SH-SY5Y (cell line): ENCODE data around the gene ITGA3.

ENCODE experiments used
- GATA2 ChIP-seq: IDR thresholded peaks from 2 replicates; pipeline ENCODE4 v1.6.1; 2011; ENCODE audit warnings: mild to moderate bottlenecking, low read depth, low read length
- GATA3 ChIP-seq: IDR thresholded peaks from 2 replicates; pipeline ENCODE4 v1.6.1; 2011; ENCODE audit warnings: low read depth, mild to moderate bottlenecking, low read length, moderate library complexity

Gene ITGA3

DNA sequence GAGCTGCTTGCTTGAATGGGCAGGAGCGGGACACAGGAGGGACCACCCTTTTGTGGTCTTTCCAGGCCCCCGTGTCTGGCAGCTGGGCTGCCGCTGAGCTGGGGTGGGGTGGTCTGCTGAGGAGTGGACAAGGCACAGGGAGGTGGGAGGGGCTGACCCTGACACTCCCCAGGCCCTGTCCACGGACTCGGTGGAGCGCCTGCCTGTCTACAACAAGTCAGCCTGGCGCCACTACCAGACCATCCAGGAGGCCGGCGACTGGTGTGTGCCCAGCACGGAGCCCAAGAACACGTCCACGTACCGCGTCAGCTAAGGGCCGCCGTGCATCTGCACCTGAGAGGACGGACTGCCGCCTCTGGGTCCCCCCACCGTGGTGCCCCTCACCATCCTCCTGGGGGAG lies 53.9 kb downstream of the ITGA3 start:
- TF ChIP-seq GATA2, result no peak
- TF ChIP-seq GATA3, result no peak

DNA sequence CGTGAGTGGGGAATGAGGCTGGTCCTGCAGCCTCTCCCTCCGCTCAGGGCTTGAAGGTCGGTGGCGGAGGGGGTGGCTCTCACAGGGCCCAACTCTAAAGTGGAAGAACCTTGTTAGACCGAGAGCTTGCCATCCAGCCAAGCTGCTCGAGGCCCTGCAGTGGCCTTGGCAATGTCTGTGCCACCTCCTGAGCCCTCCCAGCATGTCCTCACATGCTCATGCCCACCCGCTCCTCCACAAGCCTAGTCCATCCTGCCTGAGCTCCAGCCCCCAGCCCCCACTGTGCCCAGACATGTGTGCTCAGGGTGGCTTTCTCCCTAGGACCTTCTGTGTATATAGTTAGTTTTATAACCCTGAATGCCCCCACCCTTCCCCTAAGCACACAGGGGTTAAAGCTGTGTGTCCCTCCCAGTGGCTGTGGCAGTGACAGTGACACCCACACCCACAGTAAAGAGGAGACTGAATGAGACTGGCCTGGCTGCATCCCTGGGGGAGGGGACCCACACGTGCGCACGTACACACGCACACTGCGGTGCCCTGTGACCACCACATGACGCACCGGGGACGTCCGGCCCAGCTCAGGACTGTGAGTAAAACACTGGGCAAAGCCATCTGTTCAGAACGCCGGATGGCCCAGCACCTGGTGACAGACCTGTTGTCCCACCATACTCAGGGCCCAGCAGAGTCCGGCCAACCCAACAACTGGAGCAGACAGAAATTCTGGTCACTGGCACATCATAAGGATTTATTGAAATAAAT lies 54.9 kb downstream of the ITGA3 start:
- no peak for TF ChIP-seq GATA2
- no peak for TF ChIP-seq GATA3

DNA sequence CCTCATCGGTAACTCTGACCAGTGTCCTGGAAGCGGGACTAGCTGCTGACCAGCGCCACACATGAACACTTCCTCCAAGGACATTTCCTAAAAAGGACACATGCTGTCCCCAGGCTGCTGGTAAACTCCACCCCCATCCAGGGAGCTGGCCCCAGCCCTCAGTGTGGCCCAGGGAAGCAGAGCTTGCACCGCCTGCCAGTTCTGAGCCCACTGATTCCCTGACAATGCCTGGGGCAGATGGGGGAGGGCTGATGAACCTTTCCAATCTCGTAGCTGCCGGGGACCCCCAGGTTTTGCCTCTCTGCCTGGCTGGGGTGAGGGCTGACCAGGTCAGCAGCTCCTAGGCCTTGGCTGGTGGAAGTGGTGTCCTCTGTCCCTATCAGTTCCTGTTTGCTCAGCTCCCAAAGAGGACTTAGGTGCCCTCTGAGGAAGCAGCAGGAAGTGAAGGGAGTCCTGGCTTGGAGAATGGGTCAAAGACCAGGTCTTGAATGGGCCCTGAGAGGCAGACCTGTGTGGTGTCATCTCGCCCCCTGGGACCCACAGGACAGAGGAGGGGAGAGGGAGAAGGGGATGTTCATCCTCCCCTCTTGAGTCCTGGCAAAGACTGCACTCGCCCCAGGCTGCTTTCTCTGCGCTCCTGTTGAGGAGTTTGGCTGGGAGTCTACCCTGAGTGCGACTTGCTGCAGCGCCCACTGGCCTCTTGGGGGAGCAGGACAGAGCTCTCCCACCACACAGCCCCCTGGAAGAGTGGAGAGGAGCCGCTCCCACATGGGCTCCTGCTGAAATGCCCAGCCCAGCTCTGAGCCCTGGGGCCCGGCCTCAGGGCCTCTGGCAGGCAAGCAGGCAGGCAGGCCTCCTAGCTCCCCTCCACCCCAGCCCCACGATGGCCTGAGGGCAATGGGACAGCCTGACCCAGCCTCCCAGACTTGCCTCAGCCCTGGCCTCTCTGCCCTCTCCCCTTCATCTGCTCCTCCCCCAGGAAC lies 56.1 kb downstream of the ITGA3 start:
- TF ChIP-seq GATA3, result no peak

- TF ChIP-seq GATA3 (no peak), GATA2 (no peak)
Observed at GRCh38 chr17:50112694-50113093, 56.8 kb downstream of the ITGA3 start.

DNA sequence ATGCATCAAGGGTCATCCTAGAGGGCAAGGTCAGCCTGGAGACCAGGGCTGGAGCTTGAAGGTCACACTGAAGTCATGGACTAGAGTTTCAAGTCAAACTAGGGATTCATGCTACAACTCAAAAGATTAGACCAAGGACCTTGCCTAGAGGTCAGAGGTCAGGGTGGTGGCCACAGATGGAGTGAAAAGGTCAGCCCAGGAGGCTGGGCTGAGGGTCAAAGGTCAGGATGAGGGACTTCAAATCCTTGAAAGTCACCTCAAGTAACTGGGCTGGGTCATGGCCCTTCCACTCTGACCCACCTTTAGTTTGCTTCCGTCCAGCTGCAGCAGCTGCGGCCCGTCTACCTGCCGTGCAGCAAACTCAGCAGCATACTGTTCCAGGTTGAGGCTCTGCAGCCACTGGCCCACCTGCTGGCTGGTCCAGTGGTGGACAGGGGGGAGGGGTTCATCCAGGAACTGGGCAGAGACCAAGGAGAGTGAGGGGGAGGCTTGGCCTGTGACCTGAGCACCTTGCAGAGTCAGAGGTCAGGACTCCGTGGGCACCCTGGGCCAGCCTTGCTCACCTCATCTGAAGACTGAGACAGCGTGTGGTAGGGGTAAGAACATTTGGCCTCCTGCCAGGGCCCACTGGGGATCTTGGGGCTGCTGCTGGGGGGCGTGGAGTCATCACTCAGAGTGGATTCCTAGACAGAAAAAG lies 57.9 kb downstream of the ITGA3 start:
- TF ChIP-seq GATA2 (no peak), GATA3 (no peak)

DNA sequence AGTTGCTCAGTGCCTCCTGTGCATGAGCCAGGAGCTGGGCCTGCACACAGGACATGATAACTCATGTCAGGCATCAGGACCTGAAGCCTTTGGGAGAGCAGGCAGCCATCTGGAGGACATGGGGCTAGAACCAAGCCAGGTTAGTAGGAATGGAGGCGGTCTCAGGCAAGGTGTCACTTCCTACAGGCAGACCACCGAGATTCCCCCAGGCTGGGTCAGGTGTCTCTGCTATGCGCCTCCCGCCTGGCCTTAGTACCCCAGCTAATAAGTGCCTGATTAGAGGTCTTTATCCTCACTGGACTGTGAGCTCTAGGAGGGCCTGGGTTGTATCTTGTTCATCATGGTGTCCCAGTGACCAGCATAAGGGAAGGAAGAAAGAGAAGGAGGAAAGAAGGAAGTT lies 58.5 kb downstream of the ITGA3 start:
- no peak for TF ChIP-seq GATA2
- no peak for TF ChIP-seq GATA3

DNA sequence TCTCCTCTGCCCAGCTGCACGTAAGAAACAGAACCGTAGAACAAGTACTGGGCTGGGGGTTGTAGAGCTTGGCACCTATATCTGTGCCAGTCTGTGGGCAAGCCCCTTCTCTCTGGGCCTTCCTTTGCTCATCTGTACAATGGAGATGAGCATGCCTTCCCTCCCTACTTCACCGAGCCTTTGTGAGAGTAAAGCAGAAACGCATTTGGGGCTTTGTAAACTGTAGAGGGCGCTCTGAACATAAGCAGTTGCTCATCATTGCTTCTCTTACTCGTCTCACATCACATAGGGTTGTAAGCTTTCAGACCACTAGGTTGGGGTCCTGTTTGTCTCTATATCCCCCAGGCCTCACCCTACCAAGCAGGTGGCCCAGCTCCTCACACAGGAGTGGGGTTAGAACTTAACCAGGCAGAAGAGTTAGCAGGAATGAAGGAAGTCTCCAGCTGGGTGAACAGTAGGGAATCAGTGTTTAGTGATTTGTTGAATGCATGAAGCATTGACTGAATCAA lies 59.0 kb downstream of the ITGA3 start:
- TF ChIP-seq GATA3, result no peak

- TF ChIP-seq GATA2 (no peak), GATA3 (no peak)
Observed at GRCh38 chr17:50115756-50116155, 59.8 kb downstream of the ITGA3 start.

GRCh38 chr17:50117202-50118051 lies 61.5 kb downstream of the ITGA3 start:
- TF ChIP-seq GATA2 (no peak), GATA3 (no peak)

DNA sequence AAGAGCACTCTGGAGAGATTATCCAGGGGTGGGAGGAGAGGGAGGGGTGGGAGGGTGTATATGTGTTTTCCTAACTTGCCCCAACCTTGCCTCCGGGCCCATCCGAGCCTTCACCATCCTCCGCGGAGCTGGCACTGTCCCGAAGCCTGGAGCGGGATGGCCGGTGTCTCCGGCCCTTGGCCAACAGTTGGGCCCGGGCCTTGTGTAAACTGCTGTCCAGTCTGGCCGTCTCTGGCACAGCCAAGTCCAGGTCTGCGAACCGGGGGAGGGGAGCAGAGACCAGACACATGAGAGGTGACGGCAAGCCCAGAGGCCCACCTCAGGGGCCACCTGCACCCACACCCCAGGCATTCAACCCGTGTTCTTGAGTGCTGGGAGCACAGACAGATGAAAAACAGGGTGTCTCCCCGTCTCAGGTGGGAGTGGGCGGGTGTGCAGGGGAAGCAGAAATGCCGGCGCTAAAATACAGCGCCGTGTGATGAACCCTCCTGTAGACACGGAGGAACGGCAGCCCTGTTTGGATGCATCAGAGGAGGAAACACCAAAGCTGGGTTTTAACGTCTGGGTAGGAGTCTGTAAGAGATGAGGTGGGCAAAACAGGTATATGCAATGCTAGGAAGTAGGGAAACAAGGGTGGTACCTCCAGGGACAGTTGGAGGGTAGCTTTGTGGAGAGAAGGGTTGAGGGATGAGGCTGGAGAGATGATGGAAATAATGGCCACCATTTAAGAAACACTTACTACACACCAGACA lies 62.3 kb downstream of the ITGA3 start:
- no peak for TF ChIP-seq GATA3
- no peak for TF ChIP-seq GATA2

- TF ChIP-seq GATA2 (no peak), GATA3 (no peak)
Observed at GRCh38 chr17:50118828-50119218, 62.9 kb downstream of the ITGA3 start.

- TF ChIP-seq GATA3 (no peak), GATA2 (no peak)
Observed at GRCh38 chr17:50120475-50121253, 64.8 kb downstream of the ITGA3 start.
